ENCODE results near the gene TNNI2.
"Not testable (repeated sequence)": the region's sequence is repeated elsewhere in the genome, so short reads cannot be mapped to it uniquely, and the experiment has no call there.

The TNNI2 gene

GRCh38 chr11:1875093-1875850 is 36.5 kb downstream of the TNNI2 start:
- peak; percentile 21 for DNase-seq (ENCODE audit: low read depth)

- DNase-seq (ENCODE audit: low read depth) = not testable (repeated sequence)
These were observed 37.1 kb downstream of the TNNI2 start for GRCh38 chr11:1875851-1876301.

- DNase-seq (ENCODE audit: low read depth) = peak; percentile 88
These were observed 37.7 kb downstream of the TNNI2 start for GRCh38 chr11:1876361-1877063.

GRCh38 chr11:1877211-1878136 is 38.7 kb downstream of the TNNI2 start:
- DNase-seq (ENCODE audit: low read depth) = peak; percentile 66

GRCh38 chr11:1878137-1879031 is 39.6 kb downstream of the TNNI2 start:
- no peak for DNase-seq (ENCODE audit: low read depth)

GRCh38 chr11:1879342-1879940 is 40.7 kb downstream of the TNNI2 start:
- DNase-seq (ENCODE audit: low read depth) = no peak

- peak; percentile 51 for DNase-seq (ENCODE audit: low read depth)
These were observed 41.4 kb downstream of the TNNI2 start for GRCh38 chr11:1879941-1880720.

GRCh38 chr11:1880746-1881441 is 42.1 kb downstream of the TNNI2 start:
- DNase-seq (ENCODE audit: low read depth) = no peak

GRCh38 chr11:1881442-1882264 is 42.9 kb downstream of the TNNI2 start:
- DNase-seq (ENCODE audit: low read depth) = no peak

- DNase-seq (ENCODE audit: low read depth) = peak; percentile 71
These were observed 43.8 kb downstream of the TNNI2 start for GRCh38 chr11:1882265-1883238.

- no peak for DNase-seq (ENCODE audit: low read depth)
These were observed 44.8 kb downstream of the TNNI2 start for GRCh38 chr11:1883346-1884302.

- DNase-seq (ENCODE audit: low read depth) = no peak
These were observed 45.5 kb downstream of the TNNI2 start for GRCh38 chr11:1884303-1884700.

GRCh38 chr11:1886551-1886950 is 47.8 kb downstream of the TNNI2 start:
- DNase-seq (ENCODE audit: low read depth) = not testable (repeated sequence)

GRCh38 chr11:1887451-1888346 is 48.9 kb downstream of the TNNI2 start:
- no peak for DNase-seq (ENCODE audit: low read depth)

GRCh38 chr11:1888347-1888753 is 49.6 kb downstream of the TNNI2 start:
- DNase-seq (ENCODE audit: low read depth) = no peak
